HEK293T (cell line): ENCODE measurements around the gene TTC7B.

ENCODE experiments used
- CTCF ChIA-PET: fragments of 350-600 bp; formaldehyde crosslinking; extraction: SDS; loops from one replicate; lab custom pipeline; 2021; ENCODE audit warnings: antibody characterized with exemption, inconsistent platforms; lab: Yijun Ruan, JAX
- POLR2A ChIA-PET: fragments of 350-600 bp; formaldehyde crosslinking; extraction: SDS; loops from one replicate; lab custom pipeline; 2020; ENCODE audit warnings: antibody characterized with exemption, inconsistent platforms; lab: Yijun Ruan, JAX
- DNase-seq: peaks from one replicate; pipeline ENCODE4 v3.0.0; 2012; ENCODE audit warnings: mixed read lengths; ENCODE audit errors: extremely low spot score
- ARNT ChIP-seq: fragments of 450-650 bp; IDR thresholded peaks from 2 replicates; pipeline ENCODE4 v1.6.1; 2017; ENCODE audit warnings: mild to moderate bottlenecking
- BHLHE40 ChIP-seq: fragments of 450-650 bp; IDR thresholded peaks from 2 replicates; pipeline ENCODE4 v1.6.1; 2016; ENCODE audit warnings: mild to moderate bottlenecking, moderate library complexity, borderline replicate concordance
- CTBP1 ChIP-seq: fragments of 450-650 bp; IDR thresholded peaks from 2 replicates; pipeline ENCODE4 v1.6.1; 2016; ENCODE audit warnings: borderline replicate concordance
- ELF4 ChIP-seq: fragments of 450-650 bp; IDR thresholded peaks from 2 replicates; pipeline ENCODE4 v1.6.1; 2017; ENCODE audit warnings: antibody characterized with exemption
- FOXA1 ChIP-seq: fragments of 450-650 bp; IDR thresholded peaks from 2 replicates; pipeline ENCODE4 v1.6.1; 2016; ENCODE audit warnings: mild to moderate bottlenecking
- FOXK2 ChIP-seq: fragments of 450-650 bp; IDR thresholded peaks from 2 replicates; pipeline ENCODE4 v1.6.1; 2016; ENCODE audit warnings: mild to moderate bottlenecking
- FOXM1 ChIP-seq: fragments of 450-650 bp; IDR thresholded peaks from 2 replicates; pipeline ENCODE4 v1.6.1; 2017; ENCODE audit warnings: mild to moderate bottlenecking, borderline replicate concordance
- HDGF ChIP-seq: fragments of 450-650 bp; IDR thresholded peaks from 2 replicates; pipeline ENCODE4 v1.6.1; 2017; ENCODE audit warnings: antibody characterized with exemption, borderline replicate concordance
- L3MBTL2 ChIP-seq: fragments of 450-650 bp; conservative IDR thresholded peaks from 2 replicates; pipeline ENCODE4 v1.6.1; 2016; ENCODE audit warnings: mild to moderate bottlenecking
- LEF1 ChIP-seq: fragments of 450-650 bp; IDR thresholded peaks from 2 replicates; pipeline ENCODE4 v1.6.1; 2017; ENCODE audit warnings: mild to moderate bottlenecking, borderline replicate concordance
- NFRKB ChIP-seq: fragments of 450-650 bp; IDR thresholded peaks from 2 replicates; pipeline ENCODE4 v1.6.1; 2016; ENCODE audit warnings: mild to moderate bottlenecking, moderate library complexity
- PKNOX1 ChIP-seq: fragments of 450-650 bp; IDR thresholded peaks from 2 replicates; pipeline ENCODE4 v1.6.1; 2016
- SP1 ChIP-seq: fragments of 450-650 bp; IDR thresholded peaks from 2 replicates; pipeline ENCODE4 v1.6.1; 2017
- SUZ12 ChIP-seq: fragments of 450-650 bp; IDR thresholded peaks from 2 replicates; pipeline ENCODE4 v1.6.1; 2016; ENCODE audit warnings: mild to moderate bottlenecking
- TARDBP ChIP-seq: fragments of 450-650 bp; IDR thresholded peaks from 2 replicates; pipeline ENCODE4 v1.6.1; 2016
- ZNF384 ChIP-seq: fragments of 450-650 bp; IDR thresholded peaks from 2 replicates; pipeline ENCODE4 v1.6.1; 2016

TTC7B gene

GRCh38 chr14:90674716-90675115 is 141.5 kb downstream of the TTC7B start:
- DNase-seq: no peak
- ChIA-PET CTCF (no interaction called here), POLR2A (no interaction called here)
- TF ChIP-seq SP1: no peak
- TF ChIP-seq FOXM1: no peak
- TF ChIP-seq TARDBP: no peak
- TF ChIP-seq BHLHE40: no peak
- no peak for TF ChIP-seq ARNT
- TF ChIP-seq SUZ12: no peak
- no peak for TF ChIP-seq FOXK2
- no peak for TF ChIP-seq NFRKB
- no peak for TF ChIP-seq ELF4
- no peak for TF ChIP-seq ZNF384
- TF ChIP-seq CTBP1: no peak
- no peak for TF ChIP-seq PKNOX1
- no peak for TF ChIP-seq FOXA1
- no peak for TF ChIP-seq HDGF

GRCh38 chr14:90674043-90674670 is 142.1 kb downstream of the TTC7B start:
- CTCF ChIA-PET: no interaction called here
- no peak for TF ChIP-seq L3MBTL2
- no peak for TF ChIP-seq BHLHE40
- TF ChIP-seq HDGF: no peak
- TF ChIP-seq FOXA1: no peak
- no peak for TF ChIP-seq LEF1
- no peak for TF ChIP-seq NFRKB
- no peak for TF ChIP-seq ZNF384
- no peak for TF ChIP-seq CTBP1
- no peak for TF ChIP-seq FOXM1
- no peak for DNase-seq
- POLR2A ChIA-PET: no interaction called here

- CTCF ChIA-PET: interaction anchor here (0.5 kb wide), 1 partner anchor 40 kb away, joined by 3 read pairs; no protein-coding TSS in a partner anchor
- no peak for DNase-seq
Observed at GRCh38 chr14:90671382-90672234, 144.6 kb downstream of the TTC7B start.

GRCh38 chr14:90669731-90670130 is 146.5 kb downstream of the TTC7B start:
- POLR2A ChIA-PET: no interaction called here
- DNase-seq: no peak
- CTCF ChIA-PET: no interaction called here
- TF ChIP-seq ELF4 (no peak), FOXK2 (no peak), FOXM1 (no peak), ARNT (no peak), NFRKB (no peak), CTBP1 (no peak), HDGF (no peak), L3MBTL2 (no peak), LEF1 (no peak), TARDBP (no peak), FOXA1 (no peak), BHLHE40 (no peak), SP1 (no peak), PKNOX1 (no peak), SUZ12 (no peak), ZNF384 (no peak)

More at GRCh38 chr14:90671382-90672234, 144.6 kb downstream of the TTC7B start:
- TF ChIP-seq CTBP1 (no peak), LEF1 (no peak), FOXA1 (no peak)
- POLR2A ChIA-PET: no interaction called here

GRCh38 chr14:90666571-90666970 is 149.7 kb downstream of the TTC7B start:
- POLR2A ChIA-PET: no interaction called here
- CTCF ChIA-PET: no interaction called here
- TF ChIP-seq LEF1 (no peak), FOXK2 (no peak), BHLHE40 (no peak), ELF4 (no peak), FOXM1 (no peak), HDGF (no peak), SUZ12 (no peak), PKNOX1 (no peak), NFRKB (no peak), L3MBTL2 (no peak), CTBP1 (no peak), SP1 (no peak), ARNT (no peak), FOXA1 (no peak), ZNF384 (no peak), TARDBP (no peak)
- DNase-seq: no peak
